GM19239 (cell line): ENCODE results near the gene TSHZ1.

Experiments
- DNase-seq: peaks from one replicate; pipeline ENCODE4 v3.0.0; 2011; ENCODE audit warnings: low spot score; ENCODE audit not compliant: insufficient read length
- FAIRE-seq: peaks from 2 replicates; lab custom pipeline; 2011; peaks lifted over from hg19 to GRCh38; lab: Jason Lieb, UNC

Gene TSHZ1

DNA sequence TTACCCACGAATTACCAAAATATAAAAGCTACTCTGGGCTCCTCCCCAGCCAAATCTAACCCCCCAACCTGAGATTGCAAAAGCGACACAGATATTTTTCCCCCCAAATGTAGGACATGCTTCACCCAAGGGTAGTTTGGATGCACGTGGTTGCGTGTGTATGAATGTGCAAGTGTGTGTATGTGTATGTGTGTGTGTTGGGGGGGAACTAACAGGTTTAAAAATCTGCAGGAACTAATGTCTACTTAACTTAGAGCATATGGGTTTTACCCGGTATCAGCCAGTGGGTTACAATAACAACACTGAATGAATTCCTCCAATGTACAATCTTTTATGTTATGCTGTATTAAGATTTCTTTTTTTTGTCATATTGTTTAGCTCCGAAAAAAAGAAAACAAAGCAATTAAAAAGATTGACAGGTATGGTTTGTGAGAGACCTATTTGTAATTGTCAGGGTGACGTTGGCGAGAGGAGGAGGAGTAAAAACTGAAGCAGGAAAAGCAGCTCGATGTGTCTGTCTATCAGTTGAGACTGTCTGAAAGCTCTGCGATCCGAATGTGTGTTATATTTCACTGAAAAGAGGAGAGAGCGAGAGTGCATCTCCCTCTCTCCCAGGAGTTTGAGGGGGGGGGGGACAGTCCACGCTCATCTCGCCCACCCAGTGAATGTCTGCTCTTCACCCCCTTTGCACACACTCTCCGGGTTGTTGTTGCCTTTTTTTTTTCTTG lies at the start of gene TSHZ1:
Gene TSHZ1, plus strand, starts transcription at position 524 of the 728 bp plus-strand sequence. CDS start 1,080 bp downstream, outside the sequence.
- FAIRE-seq (peak; percentile 97), DNase-seq (peak; percentile 75)

- peak; percentile 20 for DNase-seq
- FAIRE-seq = no peak
Observed at GRCh38 chr18:75161256-75162028, 49.2 kb upstream of the TSHZ1 start.

DNA sequence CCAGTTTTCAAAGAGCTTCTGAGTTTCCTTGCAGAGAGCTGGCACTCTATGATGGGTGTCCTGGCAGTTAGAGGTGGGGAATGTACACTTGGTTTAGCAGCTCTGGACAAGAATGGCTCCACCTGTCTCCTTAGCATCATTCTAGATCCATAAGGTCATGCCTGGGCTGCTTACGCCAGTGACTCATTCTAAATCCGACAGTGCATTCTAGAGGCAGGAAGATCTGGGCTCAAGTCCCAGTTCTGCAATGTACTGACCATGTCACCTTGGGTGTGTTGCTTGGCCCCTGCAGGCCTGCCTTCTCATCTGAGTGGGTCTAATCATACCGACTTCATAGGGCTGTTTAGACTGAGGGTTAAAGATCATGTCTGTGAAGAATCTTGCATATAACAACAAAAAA lies 48.1 kb upstream of the TSHZ1 start:
- FAIRE-seq (no peak), DNase-seq (no peak)

- no peak for FAIRE-seq
- no peak for DNase-seq
Observed at GRCh38 chr18:75162978-75163377, 47.6 kb upstream of the TSHZ1 start.

GRCh38 chr18:75163736-75164135 lies 46.9 kb upstream of the TSHZ1 start:
- no peak for DNase-seq
- FAIRE-seq = no peak

GRCh38 chr18:75164479-75164878 lies 46.1 kb upstream of the TSHZ1 start:
- DNase-seq (no peak), FAIRE-seq (no peak)

GRCh38 chr18:75165926-75166325 lies 44.7 kb upstream of the TSHZ1 start:
- FAIRE-seq = no peak
- DNase-seq = no peak

GRCh38 chr18:75167137-75167536 lies 43.5 kb upstream of the TSHZ1 start:
- no peak for FAIRE-seq

DNA sequence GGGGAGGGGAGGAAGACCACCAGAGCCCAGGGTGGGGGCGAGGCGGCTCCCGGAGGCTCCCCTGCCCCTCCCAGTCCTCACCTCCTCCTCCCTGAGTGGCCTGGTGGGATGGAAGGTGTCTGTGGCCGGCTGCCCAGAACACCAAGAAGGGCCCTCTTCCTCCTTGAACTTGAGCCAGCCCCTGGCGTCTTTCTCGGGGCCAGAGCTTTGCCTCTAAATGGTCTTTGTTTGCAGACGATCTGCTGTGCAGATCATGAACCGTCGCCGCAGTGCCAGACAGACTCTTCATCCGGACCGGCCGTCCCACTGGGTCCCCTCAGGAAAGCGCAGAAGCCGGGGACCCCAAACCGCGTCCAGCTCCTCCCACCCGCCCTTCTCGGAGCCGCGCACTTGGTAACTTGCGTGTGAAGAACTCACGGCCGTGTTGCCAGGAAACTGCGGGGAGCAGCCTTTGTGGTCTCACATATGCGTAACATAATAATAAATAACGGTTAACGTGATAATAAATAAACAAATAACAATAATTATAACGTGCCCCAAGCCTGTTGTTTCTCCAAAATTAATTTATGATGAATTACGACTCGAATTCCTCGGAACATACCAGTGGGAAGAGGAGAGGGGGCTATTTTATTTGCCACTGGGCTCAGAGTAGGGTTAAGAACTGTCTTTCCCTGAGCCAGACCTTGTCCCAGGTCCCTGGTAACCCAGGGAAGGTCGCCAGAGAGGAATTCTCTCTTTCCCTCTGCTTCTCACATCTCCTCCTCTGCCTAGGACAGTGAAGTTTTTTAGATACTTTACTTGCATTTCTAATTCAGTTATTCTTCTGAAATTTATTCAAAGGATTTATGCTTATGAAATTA lies 42.6 kb upstream of the TSHZ1 start:
- FAIRE-seq (no peak), DNase-seq (no peak)

More at GRCh38 chr18:75167137-75167536, 43.5 kb upstream of the TSHZ1 start:
- no peak for DNase-seq

GRCh38 chr18:75168619-75169018 lies 42.0 kb upstream of the TSHZ1 start:
- no peak for FAIRE-seq
- DNase-seq = no peak

GRCh38 chr18:75169411-75169810 lies 41.2 kb upstream of the TSHZ1 start:
- FAIRE-seq = no peak
- no peak for DNase-seq

DNA sequence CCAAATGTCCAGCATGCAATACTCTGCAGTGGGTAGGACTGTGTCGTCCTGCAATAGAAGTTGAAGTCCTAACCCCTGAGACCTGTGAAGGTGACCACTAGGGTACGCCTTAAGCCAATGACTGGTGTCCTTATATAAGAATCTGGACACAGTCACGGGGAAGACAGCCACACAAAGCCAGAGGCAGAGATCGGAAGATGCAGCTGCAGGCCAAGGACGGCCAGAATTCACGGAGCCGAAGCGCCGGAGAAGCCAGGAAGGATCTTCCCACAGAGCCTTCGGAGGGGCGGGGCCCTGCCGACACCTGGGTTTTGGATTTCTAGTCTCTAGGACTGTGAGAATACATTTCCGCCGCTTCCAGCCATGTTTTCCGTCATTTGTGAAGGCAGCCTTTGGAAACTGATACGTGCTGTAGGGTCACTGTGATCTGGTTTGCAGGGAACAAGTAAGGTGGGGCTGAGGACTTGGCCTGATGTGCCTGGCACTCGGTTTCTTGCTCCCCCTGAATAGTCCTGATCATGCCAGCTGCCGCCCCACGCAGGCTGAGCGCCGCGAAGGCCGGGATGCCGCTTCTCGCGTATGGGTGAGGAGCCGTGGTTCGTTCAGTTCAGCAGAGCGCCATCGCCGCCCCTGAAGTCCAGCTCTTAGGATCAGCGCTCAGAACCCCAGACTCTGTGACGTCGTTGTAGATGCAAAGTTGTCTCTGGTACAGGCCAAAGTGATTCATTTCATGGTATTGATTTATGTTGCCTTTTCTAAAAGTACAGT lies 40.4 kb upstream of the TSHZ1 start:
- DNase-seq (no peak), FAIRE-seq (no peak)

DNA sequence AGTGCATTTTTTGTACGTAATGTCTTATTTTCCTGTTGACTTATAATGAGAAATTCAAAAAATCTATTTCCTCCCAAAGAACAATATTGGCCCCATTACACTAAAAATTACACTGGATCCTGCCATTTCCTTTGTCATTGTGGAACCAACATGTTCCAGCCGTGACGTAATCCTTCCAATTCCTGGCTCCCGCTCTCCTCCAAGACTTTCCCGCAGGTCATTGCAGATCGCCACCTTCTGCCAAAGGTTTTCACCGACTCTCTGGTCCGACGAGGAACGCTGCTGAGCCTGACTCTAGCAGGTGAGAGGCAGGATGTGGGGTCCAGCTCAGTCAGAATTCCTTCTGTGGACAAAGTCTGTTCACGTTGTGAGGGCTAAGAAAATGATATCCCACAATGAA lies 39.7 kb upstream of the TSHZ1 start:
- no peak for FAIRE-seq

GRCh38 chr18:75172299-75173124 lies 38.1 kb upstream of the TSHZ1 start:
- peak; percentile 12 for DNase-seq
- no peak for FAIRE-seq

More for the DNA sequence above, 39.7 kb upstream of the TSHZ1 start:
- DNase-seq = no peak

- DNase-seq (peak; percentile 80), FAIRE-seq (peak; percentile 95)
Observed at GRCh38 chr18:75173125-75173432, 37.5 kb upstream of the TSHZ1 start.

- FAIRE-seq = no peak
- DNase-seq = no peak
Observed at GRCh38 chr18:75173738-75174137, 36.9 kb upstream of the TSHZ1 start.

GRCh38 chr18:75176849-75177248 lies 33.7 kb upstream of the TSHZ1 start:
- DNase-seq (no peak), FAIRE-seq (no peak)

DNA sequence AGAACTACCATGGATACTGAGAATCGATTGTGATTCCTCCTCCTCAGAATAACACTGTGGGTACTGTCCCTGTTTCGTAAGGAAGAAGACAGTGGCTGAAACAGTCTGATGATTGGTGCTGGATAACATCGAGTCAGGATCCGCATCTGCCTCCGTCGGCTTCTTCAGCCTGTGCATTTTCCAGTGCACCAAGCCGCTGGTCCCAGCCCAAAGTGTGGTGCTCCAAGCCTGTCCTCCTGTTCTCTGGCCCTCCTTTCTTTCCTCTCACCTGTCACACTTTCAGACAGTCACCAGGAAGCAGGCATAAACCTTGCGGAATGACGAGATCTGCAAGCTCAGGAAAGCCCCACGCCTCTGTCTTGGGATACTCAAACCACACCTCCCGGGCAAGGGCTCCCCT lies 32.2 kb upstream of the TSHZ1 start:
- DNase-seq = no peak
- FAIRE-seq = no peak
